DMS 273 (cell line): Measurements from ENCODE around the gene SLC24A4.

Experiments
- DNase-seq: peaks from one replicate; lab custom pipeline; 2025; ENCODE audit not compliant: unreplicated experiment; lab: John Stamatoyannopoulos, UW

Gene SLC24A4

GRCh38 chr14:92495027-92495426 is 172.1 kb downstream of the SLC24A4 start:
- no peak for DNase-seq

GRCh38 chr14:92496191-92496857 is 173.4 kb downstream of the SLC24A4 start:
- DNase-seq = no peak

- DNase-seq = no peak
Observed at GRCh38 chr14:92497391-92497790, 174.4 kb downstream of the SLC24A4 start.

- DNase-seq = no peak
Observed at GRCh38 chr14:92499234-92499633, 176.3 kb downstream of the SLC24A4 start.

GRCh38 chr14:92500491-92500941 is 177.6 kb downstream of the SLC24A4 start:
- peak; percentile 43 for DNase-seq

GRCh38 chr14:92501891-92502351 is 179.0 kb downstream of the SLC24A4 start:
- DNase-seq = no peak

- DNase-seq = no peak
Observed at GRCh38 chr14:92502541-92503286, 179.7 kb downstream of the SLC24A4 start.

GRCh38 chr14:92503756-92504491 is 181.0 kb downstream of the SLC24A4 start:
- peak; percentile 28 for DNase-seq

- DNase-seq = no peak
Observed at GRCh38 chr14:92505826-92506225, 182.9 kb downstream of the SLC24A4 start.

GRCh38 chr14:92506231-92506630 is 183.3 kb downstream of the SLC24A4 start:
- DNase-seq = no peak

- peak; percentile 60 for DNase-seq
Observed at GRCh38 chr14:92507174-92507768, 184.3 kb downstream of the SLC24A4 start.

GRCh38 chr14:92510972-92511371 is 188.0 kb downstream of the SLC24A4 start:
- no peak for DNase-seq

- peak; percentile 19 for DNase-seq
Observed at GRCh38 chr14:92511453-92512238, 188.7 kb downstream of the SLC24A4 start.

- no peak for DNase-seq
Observed at GRCh38 chr14:92512807-92513203, 189.8 kb downstream of the SLC24A4 start.

GRCh38 chr14:92513204-92513965 is 190.4 kb downstream of the SLC24A4 start, which contains the start of gene RIN3:
RIN3 (plus strand) TSS chr14:92513781; CDS start chr14:92513933, 152 bp downstream.
- DNase-seq = peak; percentile 79

- no peak for DNase-seq
Observed at GRCh38 chr14:92513966-92514843, 191.2 kb downstream of the SLC24A4 start.

GRCh38 chr14:92514844-92515514 is 192.0 kb downstream of the SLC24A4 start:
- no peak for DNase-seq
